ENCODE measurements around the gene GNPDA1.
A peak's percentile ranks its signal among the peaks of the same experiment; 100 is the strongest.
"Not testable (repeated sequence)": the region's sequence is repeated elsewhere in the genome, so short reads cannot be mapped to it uniquely, and the experiment has no call there.

GNPDA1 gene

DNA sequence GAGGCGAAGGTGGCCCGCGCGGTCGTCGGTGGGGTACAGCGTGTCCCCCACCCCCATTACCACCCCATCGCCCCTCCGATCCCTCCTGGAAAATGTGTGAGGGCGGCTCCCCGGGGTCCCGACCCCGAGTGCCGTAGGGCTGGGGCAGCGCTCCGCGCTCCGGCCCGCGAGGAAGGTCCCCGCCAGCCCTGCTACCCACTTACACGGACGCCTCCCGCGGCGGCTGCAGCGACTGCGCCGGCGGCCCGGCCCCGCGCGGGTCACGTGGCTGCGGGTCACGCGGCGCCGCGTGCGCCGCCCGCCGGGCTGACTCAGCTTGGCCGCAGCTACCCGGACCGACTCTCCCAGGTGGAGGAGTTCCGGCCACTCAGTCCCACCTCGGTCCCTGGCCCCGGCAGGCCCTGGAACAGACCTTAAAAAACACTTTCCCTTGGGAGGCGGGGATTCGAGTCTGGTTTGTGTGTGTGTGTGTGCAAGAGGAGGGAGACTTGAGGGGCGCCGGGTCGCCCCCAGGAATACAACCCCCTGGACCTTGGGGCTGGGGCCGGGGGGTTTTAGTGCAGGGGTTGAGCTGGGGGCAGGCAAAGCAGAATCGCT lies at the start of gene GNPDA1:
TSS of gene GNPDA1 (minus strand) at position 236 of the 597 bp plus-strand sequence. CDS start 992 bp downstream, outside the sequence.
- DNase-seq (ENCODE audit: low spot score) = peak; percentile 77

DNA sequence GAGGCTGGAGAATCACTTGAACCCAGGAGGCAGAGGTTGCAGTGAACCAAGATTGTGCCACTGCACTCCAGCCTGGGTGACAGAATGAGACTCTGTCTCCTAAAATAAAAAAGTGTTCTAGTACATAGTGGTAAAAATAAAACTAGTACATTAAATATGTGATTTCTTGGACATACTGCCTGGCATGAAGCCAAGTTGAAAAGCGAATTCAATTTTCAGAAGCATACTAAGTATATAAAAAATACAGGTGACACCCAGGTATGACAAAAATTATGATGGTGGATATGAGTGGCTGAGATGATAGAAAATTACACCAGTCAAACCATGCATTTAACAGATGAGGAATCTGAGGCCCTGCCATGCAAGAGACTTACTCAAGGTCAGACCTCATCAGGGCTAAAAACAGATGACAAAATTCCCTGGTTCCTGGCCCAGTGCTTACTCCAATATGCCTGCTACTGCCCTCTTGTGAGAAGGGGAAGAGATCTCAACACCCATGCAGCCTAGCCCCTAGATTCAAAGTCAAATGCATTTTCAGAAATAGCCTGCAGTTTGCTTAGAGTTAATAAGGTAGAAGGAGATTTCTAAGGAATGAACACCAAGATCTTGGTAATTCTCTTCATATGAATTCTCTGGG lies 46.6 kb upstream of the GNPDA1 start:
- DNase-seq (ENCODE audit: low spot score) = no peak

DNA sequence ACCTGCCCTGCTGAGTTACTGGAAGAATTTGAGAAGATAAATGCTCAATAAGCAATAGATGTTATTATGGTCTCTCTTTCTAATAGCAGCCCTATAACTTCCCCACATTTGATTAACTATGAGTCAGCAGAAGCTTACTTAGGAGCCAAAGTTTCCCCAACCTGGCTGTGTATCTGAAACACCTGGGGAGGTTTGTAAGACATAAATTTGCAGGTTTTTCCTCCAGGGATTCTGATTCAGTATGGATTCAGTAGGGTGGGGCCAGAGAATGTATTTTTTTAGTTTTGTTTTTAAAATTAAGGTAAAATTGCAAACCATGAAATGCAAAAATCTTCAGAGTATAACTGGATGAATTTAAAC lies 44.9 kb upstream of the GNPDA1 start:
- no peak for DNase-seq (ENCODE audit: low spot score)

DNA sequence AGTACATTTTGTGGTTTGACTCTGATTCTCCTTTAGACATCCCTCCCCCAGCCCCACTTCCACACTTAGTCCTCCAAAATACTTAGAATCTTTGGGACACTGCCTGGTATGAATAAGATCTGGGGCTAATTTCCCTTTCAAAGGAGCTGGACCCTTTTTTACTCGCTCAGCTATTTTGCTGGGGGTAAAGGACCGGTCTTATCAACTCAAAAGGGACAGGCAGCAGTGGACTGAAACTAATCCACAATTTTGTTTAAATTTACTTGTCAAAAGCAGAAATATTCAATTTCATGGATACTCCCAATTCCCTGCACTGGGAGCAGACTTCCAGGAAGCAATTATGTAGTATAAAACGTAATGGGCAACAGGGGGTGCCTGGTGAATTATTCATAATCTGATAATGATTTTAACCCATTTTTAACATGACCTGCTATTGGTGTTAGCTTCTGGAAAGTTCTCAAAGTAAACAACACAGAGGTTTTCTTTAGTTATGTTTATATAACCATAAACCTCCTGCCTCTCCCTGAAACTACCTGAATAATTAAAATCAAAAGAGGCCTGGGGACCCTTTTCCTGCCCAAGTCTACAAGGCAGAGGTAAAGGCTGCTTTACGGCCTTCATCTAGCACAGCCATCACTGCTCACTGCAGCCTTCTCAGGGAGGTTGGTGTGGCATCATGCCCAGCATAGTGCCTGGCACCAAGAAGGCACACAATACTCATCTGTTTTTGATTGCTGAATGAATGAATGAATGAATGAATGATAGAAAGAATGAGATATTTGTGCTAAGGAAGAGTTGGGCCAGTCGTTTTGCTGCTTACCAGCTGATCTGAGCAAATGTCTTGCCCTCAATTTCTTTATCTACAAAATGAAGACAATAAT lies 44.2 kb upstream of the GNPDA1 start:
- no peak for DNase-seq (ENCODE audit: low spot score)

DNA sequence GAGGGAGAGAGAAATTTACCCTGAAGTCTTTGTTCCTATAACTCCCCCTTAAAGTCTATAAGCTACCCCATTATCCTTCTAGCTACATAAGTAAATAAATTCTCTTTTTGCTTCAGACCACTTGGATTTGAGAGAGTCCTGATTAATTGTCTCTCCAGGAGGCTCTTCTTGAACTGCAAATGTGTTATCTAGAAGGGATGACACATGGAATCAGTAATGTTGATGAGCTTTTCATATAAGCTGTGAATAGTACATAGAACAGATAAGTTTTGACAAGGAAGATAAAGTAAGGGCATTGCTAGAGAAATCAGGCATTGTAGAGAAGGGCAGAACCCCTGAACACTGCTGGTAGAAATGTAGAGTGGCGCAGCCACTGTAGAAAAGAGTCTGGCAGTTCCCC lies 42.5 kb upstream of the GNPDA1 start:
- no peak for DNase-seq (ENCODE audit: low spot score)

DNA sequence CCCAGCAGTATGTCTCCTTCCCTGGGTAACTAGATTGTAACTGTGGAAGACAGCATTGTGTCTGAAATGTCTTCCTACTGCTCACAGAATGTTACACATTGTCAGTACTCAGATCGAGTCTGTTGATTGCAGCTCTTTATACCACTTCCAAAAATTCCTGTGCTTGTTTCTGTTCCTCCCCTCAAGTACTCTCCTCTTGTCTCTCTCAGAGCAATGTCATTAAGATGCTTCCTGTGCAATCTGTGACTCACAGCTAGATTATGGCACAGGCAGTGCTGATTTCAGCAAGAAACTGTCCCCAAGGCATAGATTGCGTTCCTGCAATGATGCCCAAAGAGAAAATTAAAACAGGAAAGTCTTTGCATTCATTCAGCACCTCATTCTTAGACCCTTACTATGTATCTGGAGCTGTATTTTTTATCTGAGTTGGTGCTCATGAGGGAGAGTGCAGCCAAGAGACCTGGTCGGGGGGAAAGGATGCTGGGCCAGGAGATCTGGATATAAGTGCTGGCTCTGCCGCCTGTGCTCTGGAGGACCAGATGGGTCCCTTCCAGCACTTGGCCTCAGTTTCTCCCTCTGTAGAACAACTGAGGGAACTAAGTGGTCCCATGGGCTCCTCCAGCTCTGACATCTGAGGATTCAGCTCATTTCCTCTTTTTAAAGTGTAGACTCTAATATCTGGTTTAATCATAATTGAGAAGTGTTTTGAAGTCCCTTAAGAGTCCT lies 40.8 kb upstream of the GNPDA1 start:
- peak; percentile 68 for DNase-seq (ENCODE audit: low spot score)

DNA sequence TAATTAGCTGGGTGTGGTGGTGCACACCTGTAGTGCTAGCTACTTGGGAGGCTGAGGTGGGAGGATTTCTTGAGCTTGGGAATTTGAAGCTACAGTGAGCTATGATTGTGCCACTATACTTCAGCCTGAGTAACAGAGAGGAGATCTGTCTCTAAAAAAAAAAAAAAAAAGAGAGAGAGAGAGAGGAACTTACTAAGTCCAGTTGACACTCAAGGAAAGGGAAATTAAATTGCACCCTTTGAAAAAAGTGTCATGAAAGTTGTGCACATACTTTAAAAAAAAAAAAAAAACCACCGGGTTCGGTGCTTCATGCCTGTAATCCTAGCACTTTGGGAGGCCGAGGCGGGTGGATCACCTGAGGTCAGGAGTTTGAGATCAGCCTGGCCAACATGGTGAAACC lies 39.2 kb upstream of the GNPDA1 start:
- DNase-seq (ENCODE audit: low spot score) = not testable (repeated sequence)

DNA sequence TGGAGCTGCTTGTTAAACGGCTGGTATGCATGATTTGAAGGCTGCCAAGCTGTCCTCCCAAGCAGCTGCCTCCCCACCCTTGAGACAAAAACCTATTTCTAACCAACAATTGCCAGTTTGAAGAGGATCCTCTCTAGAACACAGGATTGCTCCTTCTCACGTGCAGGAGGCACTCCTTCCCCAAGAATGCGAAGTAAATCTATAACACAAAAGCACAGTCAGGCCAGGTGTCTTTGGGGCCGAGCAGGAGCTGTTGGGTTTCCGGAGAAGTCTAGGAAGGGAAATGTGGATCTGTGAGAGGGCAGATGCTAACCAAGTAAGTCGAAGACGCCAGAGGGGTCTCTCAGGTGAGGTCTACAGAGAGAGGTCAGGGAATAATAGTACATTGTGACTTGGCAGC lies 35.4 kb upstream of the GNPDA1 start:
- no peak for DNase-seq (ENCODE audit: low spot score)

DNA sequence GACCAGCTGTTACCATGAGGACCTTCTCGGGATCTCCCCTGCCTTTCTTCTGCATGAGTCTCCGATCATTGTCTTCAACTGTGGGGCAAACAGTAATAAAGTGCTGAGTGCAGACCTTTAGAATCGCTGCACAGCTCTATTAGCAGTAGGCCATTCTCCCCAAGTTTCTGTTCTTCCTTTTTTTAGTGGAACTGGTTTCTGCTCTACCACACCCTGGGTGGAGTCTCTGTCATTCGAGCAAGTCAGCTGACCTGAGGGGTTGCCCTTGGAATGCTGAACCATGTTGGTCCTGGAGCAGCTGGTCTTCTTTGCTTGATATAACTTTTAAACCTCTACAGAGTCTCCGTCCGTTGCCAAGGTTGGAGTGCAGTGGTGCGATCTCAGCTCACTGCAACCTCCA lies 33.4 kb upstream of the GNPDA1 start:
- DNase-seq (ENCODE audit: low spot score) = no peak

DNA sequence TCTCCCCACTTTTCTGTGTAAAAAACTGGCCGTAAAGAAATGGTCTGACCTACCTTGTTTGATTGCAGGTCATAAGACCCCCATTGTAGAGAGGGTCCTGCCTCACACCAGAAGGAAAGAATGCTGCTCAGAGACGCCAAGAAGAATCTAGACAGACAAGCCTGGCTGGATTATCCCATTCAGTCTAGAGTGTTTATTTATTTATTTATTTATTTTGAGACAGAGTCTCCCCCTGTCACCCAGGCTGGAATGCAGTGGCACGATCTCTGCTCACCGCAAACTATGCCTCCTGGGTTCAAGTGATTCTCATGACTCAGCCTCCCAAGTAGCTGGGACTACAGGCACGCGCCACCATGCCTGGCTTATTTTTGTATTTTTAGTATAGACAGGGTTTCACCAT lies 28.1 kb upstream of the GNPDA1 start:
- not testable (repeated sequence) for DNase-seq (ENCODE audit: low spot score)

DNA sequence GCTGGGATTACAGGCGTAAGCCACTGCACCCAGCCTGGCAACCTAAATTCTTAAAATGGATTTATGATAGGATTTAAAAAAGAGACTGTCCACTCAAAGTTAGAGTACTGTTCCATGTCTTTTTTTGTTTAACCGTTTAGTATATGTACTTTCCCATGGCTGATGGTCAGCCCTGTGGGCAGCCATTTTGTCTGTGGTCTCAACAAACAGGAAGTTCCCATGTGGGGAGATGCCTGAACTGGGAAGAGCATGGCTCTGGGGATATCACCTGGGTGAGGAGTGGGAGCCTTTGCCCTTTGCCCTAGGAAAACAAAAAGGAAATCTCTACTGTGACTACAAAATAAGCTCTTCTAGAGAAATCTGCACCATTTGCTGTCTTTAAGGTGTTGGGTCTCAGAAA lies 27.5 kb upstream of the GNPDA1 start:
- DNase-seq (ENCODE audit: low spot score) = no peak

DNA sequence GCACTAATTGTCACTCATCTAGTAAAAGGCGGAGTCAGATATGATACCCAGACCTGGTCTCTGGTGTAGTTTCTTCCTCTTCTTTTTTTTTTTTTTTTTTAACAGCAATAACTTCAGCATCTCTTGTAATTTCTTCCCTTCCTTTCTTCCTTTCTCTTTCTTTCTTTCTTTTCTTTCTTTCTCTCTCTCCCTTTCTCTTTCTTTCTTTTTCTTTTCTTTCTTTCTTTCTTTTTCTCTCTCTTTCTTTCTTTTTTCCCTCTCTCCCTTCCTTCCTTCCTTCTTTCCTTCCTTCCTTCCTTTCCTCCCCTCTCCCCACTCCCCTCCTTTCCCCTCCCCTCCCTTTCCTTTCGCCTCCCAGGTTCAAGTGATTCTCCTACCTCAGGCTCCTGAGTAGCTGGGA lies 25.9 kb upstream of the GNPDA1 start:
- DNase-seq (ENCODE audit: low spot score) = no peak

DNA sequence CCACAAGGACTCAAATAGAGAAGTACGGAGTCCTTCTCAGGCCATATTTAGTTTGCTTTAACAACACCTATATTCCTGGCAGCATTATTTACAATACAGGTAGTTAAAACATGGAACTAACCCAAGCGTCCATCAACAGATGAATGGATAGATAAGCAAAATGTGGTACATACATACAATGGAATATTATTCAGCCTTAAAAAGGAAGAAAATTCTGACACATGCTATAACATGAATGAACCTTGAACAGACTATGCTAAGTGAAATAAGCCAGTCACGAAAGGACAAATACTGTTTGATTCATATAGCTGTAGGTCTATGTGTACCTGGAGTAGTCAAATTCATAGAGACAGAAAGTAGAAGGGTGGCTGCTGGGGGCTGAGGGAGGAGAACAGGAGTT lies 24.8 kb upstream of the GNPDA1 start:
- DNase-seq (ENCODE audit: low spot score) = not testable (repeated sequence)

DNA sequence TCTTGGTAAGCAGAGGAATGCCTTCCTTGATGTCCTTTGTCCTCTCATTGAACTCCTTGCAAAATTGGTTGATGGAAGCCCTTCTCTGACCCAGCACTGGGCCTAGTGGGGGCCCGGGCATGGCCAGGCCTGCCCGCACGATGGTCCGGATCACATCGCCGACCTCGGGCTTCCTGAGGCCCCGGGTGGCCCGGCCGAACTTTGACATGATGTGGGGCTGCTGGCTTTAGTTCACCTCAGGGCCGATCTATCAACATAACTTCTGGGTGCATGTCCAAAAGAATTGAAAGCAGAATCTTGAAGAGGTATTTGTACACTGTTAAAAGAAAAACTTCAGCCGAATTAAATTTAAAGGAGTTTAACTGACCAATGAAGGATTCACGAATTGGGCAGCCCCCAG lies 24.1 kb upstream of the GNPDA1 start:
- no peak for DNase-seq (ENCODE audit: low spot score)

DNA sequence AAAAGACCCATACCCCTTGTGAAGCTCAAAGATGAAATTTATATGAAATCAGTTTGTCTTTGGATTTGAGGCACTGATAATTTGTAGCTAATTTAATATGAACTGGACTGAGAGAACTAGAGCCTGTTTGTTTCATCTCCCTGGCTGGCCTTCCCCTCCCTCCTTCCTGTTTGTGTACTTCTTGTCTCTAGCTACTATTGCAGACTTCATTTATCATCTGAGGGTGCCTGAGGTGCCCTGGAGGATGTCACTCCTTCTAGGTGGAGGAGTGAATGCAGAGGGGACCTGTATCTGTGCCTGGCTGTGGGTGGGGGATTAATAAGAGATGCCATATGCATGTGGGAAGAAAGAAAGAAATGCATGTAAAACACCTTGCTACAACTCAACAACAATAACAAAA lies 22.2 kb upstream of the GNPDA1 start:
- DNase-seq (ENCODE audit: low spot score) = no peak

DNA sequence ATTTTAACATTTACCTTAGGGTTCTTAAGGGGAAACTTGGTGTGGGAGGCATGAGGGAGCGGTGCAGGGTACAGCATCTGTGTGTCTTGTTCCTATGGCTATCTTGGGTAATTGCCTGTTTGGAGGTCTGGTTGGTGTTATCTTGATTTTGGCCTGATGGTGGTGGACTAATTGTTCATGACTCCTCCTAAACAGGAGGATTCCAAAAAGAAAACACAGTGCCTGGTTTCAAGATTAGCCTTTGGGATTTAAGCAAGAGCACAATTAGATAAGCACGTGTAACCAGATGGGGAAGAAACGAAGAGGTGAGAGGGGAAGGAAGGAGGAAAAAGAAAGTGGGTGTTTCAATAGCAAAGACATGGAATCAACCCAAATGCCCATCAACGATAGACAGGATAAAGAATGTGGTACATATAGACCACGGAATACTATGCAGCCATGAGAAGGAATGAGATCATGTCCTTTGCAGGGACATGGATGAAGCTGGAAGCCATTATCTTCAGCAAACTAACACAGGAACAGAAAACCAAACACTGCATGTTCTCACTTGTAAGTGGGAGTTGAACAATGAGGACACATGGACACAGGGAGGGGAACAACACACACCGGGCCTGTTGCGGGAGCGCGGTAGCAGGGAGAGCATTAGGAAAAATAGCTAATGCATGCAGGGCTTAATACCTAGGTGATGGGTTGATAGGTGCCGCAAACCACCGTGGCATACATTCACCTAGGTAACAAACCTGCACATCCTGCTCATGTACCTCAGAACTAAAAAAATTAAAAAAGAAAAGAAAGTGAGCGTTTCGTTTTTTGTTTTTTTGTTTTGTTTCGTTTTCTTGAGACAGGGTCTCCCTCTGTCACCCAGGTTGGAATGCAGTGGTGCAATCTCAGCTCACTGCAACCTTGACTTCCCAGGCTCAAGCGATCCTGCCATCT lies 21.1 kb upstream of the GNPDA1 start:
- DNase-seq (ENCODE audit: low spot score) = not testable (repeated sequence)

DNA sequence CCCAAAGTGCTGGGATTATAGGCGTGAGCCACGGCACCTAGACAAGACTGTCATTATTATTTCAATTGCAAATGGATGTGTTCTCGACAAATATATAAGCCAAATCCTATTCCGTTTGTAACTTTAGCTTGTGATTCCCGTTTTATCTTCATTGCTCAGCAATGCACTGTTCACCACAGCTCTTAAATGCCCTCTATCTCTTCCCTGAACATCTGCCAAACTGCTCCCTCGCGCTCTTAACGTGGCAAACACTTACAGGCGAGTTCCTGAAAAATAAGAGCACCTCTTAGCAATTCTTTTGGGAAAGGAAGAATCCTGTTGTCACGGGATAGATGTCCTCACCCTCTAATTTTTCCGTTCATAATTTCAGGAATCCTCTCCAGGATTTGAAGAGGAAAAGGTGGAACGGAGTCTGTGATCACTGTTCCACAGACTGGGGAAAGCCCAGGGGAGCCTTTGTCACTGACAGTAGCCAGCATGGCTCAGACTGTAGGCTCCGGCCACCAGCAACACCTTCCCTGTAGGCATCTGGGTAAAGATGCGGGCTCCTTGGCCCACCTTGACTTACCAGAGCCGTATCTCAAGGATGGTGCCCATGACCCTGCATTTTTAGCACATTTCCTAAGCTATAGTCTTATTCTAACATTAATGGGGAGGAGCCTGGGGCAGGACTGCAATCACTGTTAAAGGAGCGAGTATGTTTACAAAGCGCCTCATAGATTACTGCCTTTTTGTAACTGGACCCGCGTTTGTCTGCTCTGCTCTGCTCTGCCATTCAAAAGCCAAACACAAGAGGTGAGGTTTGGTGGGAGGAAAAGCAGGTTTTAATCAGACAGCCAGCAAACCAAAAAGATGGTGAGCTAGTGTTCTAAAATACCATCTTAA lies 20.2 kb upstream of the GNPDA1 start:
- no peak for DNase-seq (ENCODE audit: low spot score)

DNA sequence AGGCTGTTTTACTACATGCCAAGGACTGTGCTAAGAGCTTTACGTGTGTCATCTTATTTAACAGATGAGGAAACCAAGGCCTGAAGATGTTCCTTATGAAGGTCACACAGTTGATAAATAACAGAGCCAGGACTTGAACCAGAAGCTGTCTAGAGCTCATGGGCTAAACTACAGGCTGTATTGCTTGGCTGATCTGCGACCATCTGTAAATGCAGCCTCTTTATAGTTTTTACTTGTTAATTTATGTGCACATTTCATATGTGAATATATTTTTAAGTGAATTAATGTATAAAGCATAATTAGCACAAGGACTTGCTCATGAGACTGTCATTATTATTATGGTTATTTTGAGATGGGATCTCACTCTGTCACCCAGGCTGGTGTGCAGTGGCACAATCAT lies 19.3 kb upstream of the GNPDA1 start:
- no peak for DNase-seq (ENCODE audit: low spot score)

DNA sequence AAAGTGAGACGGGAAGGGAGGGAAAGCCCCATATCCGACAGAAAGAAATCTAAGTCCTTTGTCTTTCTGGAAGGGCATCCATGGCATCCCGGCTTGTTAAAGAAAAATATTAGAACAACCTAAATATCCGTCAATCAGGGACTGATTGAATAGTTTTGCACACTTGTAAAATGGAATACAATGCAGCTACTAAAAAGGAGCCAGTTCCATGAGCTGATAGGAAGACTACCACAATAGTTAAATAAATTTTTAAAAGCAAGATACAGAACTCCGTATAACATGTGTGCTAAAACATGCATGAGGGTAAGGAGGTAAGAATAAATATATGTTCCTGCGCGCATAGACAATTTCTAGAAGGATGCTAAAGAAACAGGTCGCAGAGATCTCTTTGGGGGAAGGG lies 12.8 kb upstream of the GNPDA1 start:
- no peak for DNase-seq (ENCODE audit: low spot score)

DNA sequence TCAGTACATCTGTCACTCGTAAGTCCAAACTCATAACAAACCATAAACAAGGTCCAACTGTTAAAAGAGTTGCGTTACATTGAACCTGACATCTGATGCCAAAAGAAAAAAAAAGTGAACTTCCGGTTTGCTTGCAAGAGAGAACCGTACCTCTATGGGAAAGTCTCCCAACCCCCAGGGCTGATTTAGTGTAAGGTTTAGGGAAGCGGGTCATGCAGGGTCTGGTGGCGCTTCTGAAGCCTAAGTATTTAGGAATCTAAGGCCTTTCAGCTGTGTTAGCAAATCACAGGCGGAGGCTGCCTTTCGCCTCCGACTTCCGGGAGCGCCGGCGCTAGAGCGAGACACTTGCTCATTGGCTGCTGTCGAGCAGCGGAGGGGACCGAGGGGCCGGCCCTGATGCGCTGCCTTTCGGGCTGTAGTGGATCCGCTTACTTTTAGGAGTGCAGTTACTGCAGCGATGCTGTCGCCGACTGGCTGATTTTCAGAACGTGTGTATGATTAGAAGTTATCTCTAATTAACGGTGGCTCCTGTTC lies 12.0 kb upstream of the GNPDA1 start:
- peak; percentile 76 for DNase-seq (ENCODE audit: low spot score)

Measured in kidney capillary endothelial cell (primary cell).